Liver (tissue), 9 donors: ENCODE results near the gene SLC39A1. TPM values are rescaled to one million over a fixed set of nuclear protein-coding genes. Genes with fewer than 3 reads are reported as not detected.

ENCODE experiments used
- DNase-seq: peaks from one replicate; pipeline ENCODE4 v3.0.0-alpha.2; 2017; ENCODE audit warnings: low spot score
- H3K27ac ChIP-seq, 2 donors: one replicate each; pipeline ENCODE4 v1.7.0; 2013; ENCODE audit warnings: inconsistent platforms in 2 of 2, low read length in 2 of 2, control low read depth in 1 of 2, low read depth in 1 of 2, mild to moderate bottlenecking in 1 of 2
- H3K27me3 ChIP-seq, 4 donors: one replicate each; pipeline versions ENCODE4 v1.6.1 to v1.7.0; 2013; ENCODE audit warnings: low read length in 3 of 4, inconsistent platforms in 1 of 4, mild to moderate bottlenecking in 1 of 4, moderate library complexity in 1 of 4; ENCODE audit not compliant: control insufficient read depth in 4 of 4, insufficient read depth in 4 of 4
- H3K36me3 ChIP-seq, 4 donors: one replicate each; pipeline versions ENCODE4 v1.6.1 to v1.7.0; 2013; ENCODE audit warnings: low read length in 3 of 4, mild to moderate bottlenecking in 3 of 4, low read depth in 1 of 4, moderate library complexity in 1 of 4; ENCODE audit not compliant: control insufficient read depth in 4 of 4, insufficient read depth in 3 of 4
- H3K4me1 ChIP-seq, 4 donors: one replicate each; pipeline versions ENCODE4 v1.6.1 to v1.7.0; 2013; ENCODE audit warnings: low read length in 3 of 4, mild to moderate bottlenecking in 3 of 4, moderate library complexity in 1 of 4; ENCODE audit not compliant: control insufficient read depth in 4 of 4, insufficient read depth in 4 of 4
- H3K4me3 ChIP-seq, 3 donors: one replicate each; pipeline versions ENCODE4 v1.6.1 to v1.7.0; 2013; ENCODE audit warnings: low read length in 3 of 3, control low read depth in 1 of 3, low read depth in 1 of 3, mild to moderate bottlenecking in 1 of 3
- H3K9ac ChIP-seq, 2 donors: one replicate each; pipeline ENCODE4 v1.7.0; 2013; ENCODE audit warnings: low read length in 2 of 2, mild to moderate bottlenecking in 2 of 2, moderate library complexity in 2 of 2, control low read depth in 1 of 2, low read depth in 1 of 2
- H3K9me3 ChIP-seq, 4 donors: one replicate each; pipeline versions ENCODE4 v1.6.1 to v1.7.0; 2013; ENCODE audit warnings: low read length in 3 of 4; ENCODE audit not compliant: control insufficient read depth in 4 of 4
- EGR1 ChIP-seq, 2 donors: IDR thresholded peaks; 2 replicates each; pipeline ENCODE4 v1.6.1; 2016 to 2018; ENCODE audit warnings: antibody characterized with exemption in 2 of 2, low read depth in 2 of 2
- FOXA2 ChIP-seq: IDR thresholded peaks from 2 replicates; pipeline ENCODE4 v1.6.1; 2016; ENCODE audit warnings: antibody characterized with exemption
- HNF4A ChIP-seq, 2 donors: conservative IDR thresholded peaks; 2 replicates each; pipeline ENCODE4 v1.6.1; 2016; ENCODE audit warnings: antibody characterized with exemption in 2 of 2, mild to moderate bottlenecking in 2 of 2
- HNF4G ChIP-seq: IDR thresholded peaks from 2 replicates; pipeline ENCODE4 v1.6.1; 2016; ENCODE audit warnings: antibody characterized with exemption
- JUND ChIP-seq, 2 donors: IDR thresholded peaks; 2 replicates each; pipeline ENCODE4 v1.6.1; 2016; ENCODE audit warnings: antibody characterized with exemption in 2 of 2
- NR2F2 ChIP-seq: IDR thresholded peaks from 2 replicates; pipeline ENCODE4 v1.6.1; 2016; ENCODE audit warnings: antibody characterized with exemption
- SP1 ChIP-seq: IDR thresholded peaks from 2 replicates; pipeline ENCODE4 v1.6.1; 2018; ENCODE audit warnings: antibody characterized with exemption, mild to moderate bottlenecking
- YY1 ChIP-seq: IDR thresholded peaks from 2 replicates; pipeline ENCODE4 v1.6.1; 2016; ENCODE audit warnings: antibody characterized with exemption, mild to moderate bottlenecking
- WGBS: extraction: QIAGEN DNeasy Blood & Tissue Kit; methylation state at CpG from one replicate; pipeline ENCODE4 v1.1.7; 2013; 5-methylcytosine and 5-hydroxymethylcytosine counted together
- polyA plus RNA-seq, 2 donors: library from polyadenylated mRNA; stranded (reverse) in 1 of 2; unstranded in 1 of 2; fragments of 200-250 nt in 1 of 2; fragments of >200 nt in 1 of 2; fragmentation: Nextera tagmentation in 1 of 2; extraction: Ambion mirVana in 1 of 2; gene quantifications; one replicate each; pipeline versions ENCODE4 v1.2.1 to v1.2.3, GENCODE V29; 2013 to 2015
- total RNA-seq, 2 donors: library from RNA; depleted of rRNA; stranded (reverse); fragments of >200 nt; gene quantifications; one replicate each; pipeline ENCODE4 v1.2.3, GENCODE V29; 2014
- TF ChIP-seq, protein P1 (sequence below): IDR thresholded peaks from 2 replicates; pipeline ENCODE4 v1.6.1; 2016; ENCODE audit warnings: antibody characterized with exemption
- TF ChIP-seq, protein P2 (sequence below): fragments of 150-350 bp; IDR thresholded peaks from 2 replicates; pipeline ENCODE4 v1.5.1; 2017; ENCODE audit warnings: improper control_type of control experiment, low read depth, low read length; ENCODE audit not compliant: missing input control
- donor health status: healthy.
- donor health status: healthy.
- donor health status: healthy.
- donor health status: healthy.
- donor health status: healthy.

SLC39A1 gene
- total and polyA plus RNA-seq, 4 donors, result 38.8 to 70.3 (median 54.6) TPM

DNA sequence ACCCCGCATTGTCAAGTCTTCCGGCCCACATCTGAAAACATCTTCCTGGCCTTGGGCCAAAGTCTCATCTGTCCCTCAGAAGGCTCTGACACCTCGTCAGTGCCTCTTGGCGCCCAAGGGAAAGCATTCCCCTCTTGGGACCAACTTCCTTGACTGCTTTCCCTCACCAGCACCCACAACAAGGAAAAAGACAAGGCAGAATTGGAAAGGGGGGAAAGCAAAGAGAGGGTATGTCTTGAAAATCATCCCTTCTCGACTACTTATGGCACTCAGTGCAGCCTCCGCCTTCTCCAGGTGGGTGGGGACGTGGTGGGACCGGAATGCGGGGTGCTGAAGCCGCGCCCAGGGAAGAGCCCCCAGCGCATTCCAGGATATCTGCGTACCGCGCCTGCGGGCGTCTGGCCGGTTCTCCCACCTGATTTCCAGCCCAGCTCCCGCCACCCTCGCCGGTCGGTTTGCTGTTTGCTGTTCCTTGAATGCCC, 554 bp upstream of the SLC39A1 start:
- Histone ChIP-seq H3K4me3 (peak overlapping the region; percentile 69 to 81 (median 75)), H3K36me3 (peaks cover 0 to 8% (median 1%) of the 10 kb centered on the region in 4 donors), H3K27me3 (no peaks in the 10 kb centered on the region), H3K4me1 (peaks cover 9 to 50% (median 36%) of the 10 kb centered on the region in 4 donors), H3K27ac (peak overlapping the region; percentile 94 to 95), H3K9ac (peak overlapping the region; percentile 70 to 72), H3K9me3 (no peaks in the 10 kb centered on the region)
- no peak for TF ChIP-seq YY1
- no peak for TF ChIP-seq EGR1 (IDR thresholded peaks at IDR 0.05; ENCODE audit: low read depth in 2 of 2)
- TF ChIP-seq HNF4A (conservative IDR thresholded peaks at IDR 0.05), result no peak
- TF ChIP-seq, protein P1, sequence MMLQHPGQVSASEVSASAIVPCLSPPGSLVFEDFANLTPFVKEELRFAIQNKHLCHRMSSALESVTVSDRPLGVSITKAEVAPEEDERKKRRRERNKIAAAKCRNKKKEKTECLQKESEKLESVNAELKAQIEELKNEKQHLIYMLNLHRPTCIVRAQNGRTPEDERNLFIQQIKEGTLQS, result no peak
- 3% methylated on average over 22 of the region's 22 CpGs for WGBS
- DNase-seq, result peak; percentile 61

DNA sequence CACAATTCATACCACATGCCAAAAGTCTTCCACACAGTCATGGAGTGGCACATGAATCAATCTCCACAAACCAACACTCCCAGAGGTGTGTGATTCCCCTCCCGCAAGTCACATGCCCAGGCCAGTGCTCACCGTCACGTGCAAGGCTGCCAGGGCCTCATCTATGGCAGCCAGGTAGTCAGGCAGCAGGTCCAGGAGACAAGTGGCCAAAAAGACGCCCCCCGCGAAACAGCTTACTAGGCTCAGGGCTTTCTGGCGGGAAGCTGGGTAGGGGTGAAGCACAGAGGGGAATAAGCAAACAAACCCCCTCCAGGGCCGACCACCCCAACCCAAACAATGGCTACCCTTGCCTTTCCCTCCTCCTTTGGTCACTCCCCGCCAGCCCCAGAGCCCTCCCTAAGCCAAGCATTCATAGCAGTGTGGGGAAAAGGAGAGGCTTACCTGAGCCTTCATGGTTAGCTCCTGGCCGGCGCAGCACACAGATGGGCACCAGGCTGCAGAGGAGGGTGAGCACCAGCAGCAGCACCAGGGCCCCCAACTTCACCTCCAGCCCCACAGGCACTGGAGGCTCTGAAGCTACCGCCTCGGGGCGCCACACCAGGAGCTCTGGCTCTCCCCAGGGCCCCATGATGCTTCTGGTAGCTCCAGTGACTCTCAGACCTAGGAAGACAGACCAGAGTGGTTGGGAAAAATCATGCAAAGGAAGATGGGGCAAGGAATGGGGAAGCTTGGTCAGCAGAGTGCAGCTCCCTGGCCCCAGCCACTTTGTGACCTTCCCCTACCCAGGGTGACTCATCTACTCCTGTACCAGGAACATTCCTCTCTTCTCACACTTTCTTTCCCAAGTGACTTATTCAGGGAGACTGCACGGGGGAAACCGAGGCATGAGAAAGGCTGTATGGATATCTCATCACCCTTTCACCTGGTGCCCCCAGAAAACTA, 978 bp downstream of the SLC39A1 start:
- H3K27me3 ChIP-seq, result no peaks in the 10 kb centered on the region
- H3K36me3 ChIP-seq, result peaks cover 0 to 8% (median 1%) of the 10 kb centered on the region in 4 donors
- H3K4me1 ChIP-seq, result peaks cover 7 to 44% (median 35%) of the 10 kb centered on the region in 4 donors
- H3K9me3 ChIP-seq, result no peaks in the 10 kb centered on the region
- peak overlapping the region; percentile 77 to 78 for H3K9ac ChIP-seq
- peak overlapping the region; percentile 45 to 71 (median 69) for H3K4me3 ChIP-seq
- 62% methylated on average over 16 of the region's 16 CpGs for WGBS
- H3K27ac ChIP-seq, result peak overlapping the region; percentile 94 to 95
- peak in 1 of 2 donors; percentile 72 for TF ChIP-seq JUND (IDR thresholded peaks at IDR 0.05)
- TF ChIP-seq FOXA2, result no peak
- no peak for TF ChIP-seq NR2F2
- no peak for DNase-seq

DNA sequence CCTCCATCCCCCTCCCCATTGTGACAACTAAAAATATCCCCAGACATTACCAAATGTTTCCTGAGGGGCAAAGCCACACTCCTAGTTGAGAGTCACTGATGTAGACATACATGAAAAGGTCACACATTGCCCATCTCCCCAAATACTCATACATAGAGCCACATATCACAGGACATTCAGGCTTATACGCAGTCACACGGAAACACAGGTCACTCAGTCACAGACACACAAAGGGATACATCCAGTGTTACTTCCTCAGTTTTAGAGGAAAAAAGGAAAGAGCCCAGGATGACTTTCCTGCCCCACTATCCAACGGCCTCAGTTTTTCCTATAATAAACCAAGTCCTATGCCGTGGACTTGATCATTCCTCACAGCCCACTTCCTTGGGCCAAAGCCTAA, 1.9 kb downstream of the SLC39A1 start:
- Histone ChIP-seq H3K4me3 (no peak overlapping the region), H3K27me3 (no peaks in the 10 kb centered on the region), H3K4me1 (peaks cover 12 to 52% (median 41%) of the 10 kb centered on the region in 4 donors), H3K36me3 (peaks cover 0 to 8% (median 1%) of the 10 kb centered on the region in 4 donors), H3K9ac (no peak overlapping the region), H3K9me3 (no peaks in the 10 kb centered on the region), H3K27ac (no peak overlapping the region)
- DNase-seq, result no peak
- TF ChIP-seq, protein P2, sequence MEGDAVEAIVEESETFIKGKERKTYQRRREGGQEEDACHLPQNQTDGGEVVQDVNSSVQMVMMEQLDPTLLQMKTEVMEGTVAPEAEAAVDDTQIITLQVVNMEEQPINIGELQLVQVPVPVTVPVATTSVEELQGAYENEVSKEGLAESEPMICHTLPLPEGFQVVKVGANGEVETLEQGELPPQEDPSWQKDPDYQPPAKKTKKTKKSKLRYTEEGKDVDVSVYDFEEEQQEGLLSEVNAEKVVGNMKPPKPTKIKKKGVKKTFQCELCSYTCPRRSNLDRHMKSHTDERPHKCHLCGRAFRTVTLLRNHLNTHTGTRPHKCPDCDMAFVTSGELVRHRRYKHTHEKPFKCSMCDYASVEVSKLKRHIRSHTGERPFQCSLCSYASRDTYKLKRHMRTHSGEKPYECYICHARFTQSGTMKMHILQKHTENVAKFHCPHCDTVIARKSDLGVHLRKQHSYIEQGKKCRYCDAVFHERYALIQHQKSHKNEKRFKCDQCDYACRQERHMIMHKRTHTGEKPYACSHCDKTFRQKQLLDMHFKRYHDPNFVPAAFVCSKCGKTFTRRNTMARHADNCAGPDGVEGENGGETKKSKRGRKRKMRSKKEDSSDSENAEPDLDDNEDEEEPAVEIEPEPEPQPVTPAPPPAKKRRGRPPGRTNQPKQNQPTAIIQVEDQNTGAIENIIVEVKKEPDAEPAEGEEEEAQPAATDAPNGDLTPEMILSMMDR, result no peak
- TF ChIP-seq SP1, result no peak
- TF ChIP-seq FOXA2, result no peak
- TF ChIP-seq, protein P1, result no peak
- no peak for TF ChIP-seq HNF4G
- 77% methylated on average over 4 of the region's 4 CpGs for WGBS
